H9 (cell line): ENCODE results near the gene DLX1. TPM values are rescaled to one million over a fixed set of nuclear protein-coding genes. Genes with fewer than 3 reads are reported as not detected.

Source experiments
- DNase-seq: peaks from one replicate; pipeline ENCODE4 v3.0.0-alpha.2; 2017
- H2AFZ ChIP-seq: one replicate; pipeline ENCODE4 v1.6.1; 2013; ENCODE audit warnings: mild to moderate bottlenecking, low read length, control low read depth, moderate library complexity
- H2AK5ac ChIP-seq: 2 replicates; pipeline ENCODE4 v1.6.1; 2013; ENCODE audit warnings: low read length, control low read depth, mixed read lengths; ENCODE audit not compliant: insufficient read length
- H2BK120ac ChIP-seq: one replicate; pipeline ENCODE4 v1.6.1; 2013; ENCODE audit warnings: low read depth, mild to moderate bottlenecking, low read length, control low read depth, inconsistent platforms; ENCODE audit not compliant: poor library complexity, severe bottlenecking
- H2BK12ac ChIP-seq: 2 replicates; pipeline ENCODE4 v1.6.1; 2013; ENCODE audit warnings: low read length, control low read depth, mixed read lengths, low read depth; ENCODE audit not compliant: insufficient read length
- H2BK15ac ChIP-seq: 2 replicates; pipeline ENCODE4 v1.6.1; 2013; ENCODE audit warnings: low read depth, low read length, control low read depth
- H2BK20ac ChIP-seq: one replicate; pipeline ENCODE4 v1.6.1; 2013; ENCODE audit warnings: low read depth, mild to moderate bottlenecking, low read length, control low read depth, inconsistent platforms; ENCODE audit not compliant: poor library complexity, severe bottlenecking
- H2BK5ac ChIP-seq: 2 replicates; pipeline ENCODE4 v1.6.1; 2013; ENCODE audit warnings: low read length, control low read depth, mixed read lengths; ENCODE audit not compliant: insufficient read length
- H3K14ac ChIP-seq: 2 replicates; pipeline ENCODE4 v1.6.1; 2013; ENCODE audit warnings: low read length, control low read depth; ENCODE audit not compliant: insufficient read depth
- H3K18ac ChIP-seq: 2 replicates; pipeline ENCODE4 v1.6.1; 2013; ENCODE audit warnings: low read depth, mild to moderate bottlenecking, mixed read lengths, low read length, control low read depth; ENCODE audit not compliant: insufficient read length
- H3K23ac ChIP-seq: 2 replicates; pipeline ENCODE4 v1.6.1; 2013; ENCODE audit warnings: low read length, control low read depth, mixed read lengths, low read depth; ENCODE audit not compliant: insufficient read length
- H3K23me2 ChIP-seq: 2 replicates; pipeline ENCODE4 v1.6.1; 2013; ENCODE audit warnings: low read depth, mild to moderate bottlenecking, mixed read lengths, low read length, control low read depth; ENCODE audit not compliant: insufficient read length, poor library complexity, severe bottlenecking
- H3K27ac ChIP-seq: 2 replicates; pipeline ENCODE4 v1.5.1; 2013; ENCODE audit warnings: low read length, control low read depth, mixed read lengths, low read depth; ENCODE audit not compliant: insufficient read length
- H3K27me3 ChIP-seq: 2 replicates; pipeline ENCODE4 v1.6.1; 2013; ENCODE audit warnings: low read length, control low read depth, inconsistent platforms; ENCODE audit not compliant: insufficient read depth
- H3K4ac ChIP-seq: 2 replicates; pipeline ENCODE4 v1.6.1; 2013; ENCODE audit warnings: low read depth, mild to moderate bottlenecking, control low read depth, inconsistent platforms, low read length, moderate library complexity
- H3K4me1 ChIP-seq: 2 replicates; pipeline ENCODE4 v1.6.1; 2013; ENCODE audit warnings: low read length, control low read depth, inconsistent platforms; ENCODE audit not compliant: insufficient read depth
- H3K4me2 ChIP-seq: 2 replicates; pipeline ENCODE4 v1.6.1; 2013; ENCODE audit warnings: low read length, control low read depth, mixed read lengths; ENCODE audit not compliant: insufficient read length, insufficient read depth
- H3K56ac ChIP-seq: 2 replicates; pipeline ENCODE4 v1.6.1; 2013; ENCODE audit warnings: low read depth, mild to moderate bottlenecking, mixed read lengths, low read length, control low read depth; ENCODE audit not compliant: insufficient read length
- H3K79me1 ChIP-seq: 2 replicates; pipeline ENCODE4 v1.6.1; 2013; ENCODE audit warnings: low read depth, mild to moderate bottlenecking, moderate library complexity, low read length, control low read depth, inconsistent platforms; ENCODE audit not compliant: insufficient read depth, poor library complexity, severe bottlenecking
- H3K79me2 ChIP-seq: 2 replicates; pipeline ENCODE4 v1.6.1; 2013; ENCODE audit warnings: low read length, control low read depth, inconsistent platforms; ENCODE audit not compliant: insufficient read depth
- H3K9ac ChIP-seq: 2 replicates; pipeline ENCODE4 v1.6.1; 2013; ENCODE audit warnings: low read length, control low read depth, mixed read lengths; ENCODE audit not compliant: insufficient read length; ENCODE audit errors: extremely low read depth
- H3K9me3 ChIP-seq: one replicate; pipeline ENCODE4 v1.6.1; 2013; ENCODE audit warnings: low read depth, low read length, inconsistent platforms; ENCODE audit not compliant: control insufficient read depth
- H3T11ph ChIP-seq: one replicate; pipeline ENCODE4 v1.6.1; 2013; ENCODE audit warnings: mild to moderate bottlenecking, low read length, control low read depth, inconsistent platforms
- H4K20me1 ChIP-seq: one replicate; pipeline ENCODE4 v1.6.1; 2013; ENCODE audit not compliant: control insufficient read depth, insufficient read length, insufficient read depth
- H4K5ac ChIP-seq: 2 replicates; pipeline ENCODE4 v1.6.1; 2013; ENCODE audit warnings: low read depth, mild to moderate bottlenecking, mixed read lengths, low read length, control low read depth; ENCODE audit not compliant: insufficient read length
- H4K8ac ChIP-seq: replicated peaks from 2 replicates; pipeline ENCODE4 v1.6.1; 2013; ENCODE audit warnings: low read length, control low read depth, mixed read lengths, low read depth; ENCODE audit not compliant: insufficient read length
- H4K91ac ChIP-seq: 2 replicates; pipeline ENCODE4 v1.6.1; 2013; ENCODE audit warnings: low read depth, mild to moderate bottlenecking, moderate library complexity, mixed read lengths, low read length, control low read depth; ENCODE audit not compliant: insufficient read length
- H3K27ac Mint-ChIP-seq, 3 experiments: 2 replicates in 2 of 3; 3 replicates in 1 of 3; pipeline ENCODE4 v1.8.0; 2020 to 2021; ENCODE audit warnings: mixed read lengths in 3 of 3, mild to moderate bottlenecking in 1 of 3, moderate library complexity in 1 of 3
- H3K27me3 Mint-ChIP-seq: 2 replicates; pipeline ENCODE4 v1.8.0; 2021; ENCODE audit warnings: low read depth, mild to moderate bottlenecking, moderate library complexity, mixed read lengths
- H3K36me3 Mint-ChIP-seq, 3 experiments: 2 replicates in 2 of 3; 3 replicates in 1 of 3; pipeline ENCODE4 v1.8.0; 2020 to 2021; ENCODE audit warnings: low read depth in 3 of 3, mixed read lengths in 3 of 3; ENCODE audit not compliant: insufficient read depth in 1 of 3
- H3K4me1 Mint-ChIP-seq, 2 experiments: 2 replicates each; pipeline ENCODE4 v1.8.0; 2020; ENCODE audit warnings: mixed read lengths in 2 of 2
- H3K4me3 Mint-ChIP-seq, 2 experiments: 2 replicates in 1 of 2; 3 replicates in 1 of 2; pipeline ENCODE4 v1.8.0; 2020 to 2021; ENCODE audit warnings: mild to moderate bottlenecking in 2 of 2, mixed read lengths in 2 of 2, moderate library complexity in 1 of 2
- H3K9me3 Mint-ChIP-seq, 2 experiments: 2 replicates in 1 of 2; 3 replicates in 1 of 2; pipeline ENCODE4 v1.8.0; 2020; ENCODE audit warnings: mild to moderate bottlenecking in 2 of 2, mixed read lengths in 2 of 2, moderate library complexity in 1 of 2
- CTCF ChIP-seq: fragments of 200-600 bp; sonication (generic); conservative IDR thresholded peaks from 3 replicates; pipeline ENCODE4 v1.8.0; 2021; ENCODE audit warnings: antibody characterized with exemption, mild to moderate bottlenecking
- WGBS: extraction: QIAGEN DNeasy Blood & Tissue Kit; methylation state at CpG from one replicate; pipeline ENCODE4 v1.1.7; 2013; ENCODE audit warnings: missing lambda C conversion rate, low lambda C conversion rate, mixed read lengths; ENCODE audit not compliant: insufficient read length; ENCODE audit errors: extremely low coverage; 5-methylcytosine and 5-hydroxymethylcytosine counted together
- total RNA-seq: library from RNA; stranded (reverse); gene quantifications from 2 replicates; pipeline ENCODE4 v1.2.1, GENCODE V29; 2021

The DLX1 gene
- total RNA-seq, 1 experiment from 2014 or later: not detected

GRCh38 chr2:172046080-172046678 is 39.1 kb upstream of the DLX1 start:
- H3K27me3 Mint-ChIP-seq: no peaks in the 10 kb centered on the region
- Histone ChIP-seq H4K91ac (no peak overlapping the region), H3K79me2 (no peaks in the 10 kb centered on the region), H2AFZ (no peak overlapping the region), H3K27ac (no peak overlapping the region), H3K4me2 (no peak overlapping the region), H3K9me3 (no peaks in the 10 kb centered on the region), H4K5ac (no peak overlapping the region), H3K9ac (no peak overlapping the region), H3K4me1 (no peaks in the 10 kb centered on the region), H2BK12ac (no peak overlapping the region), H3K23ac (no peak overlapping the region), H3T11ph (no peak overlapping the region), H4K8ac (no peak overlapping the region), H3K27me3 (no peaks in the 10 kb centered on the region), H3K56ac (no peak overlapping the region), H2BK15ac (no peak overlapping the region), H4K20me1 (no peaks in the 10 kb centered on the region), H2BK20ac (no peak overlapping the region), H2BK5ac (no peak overlapping the region), H3K18ac (no peak overlapping the region), H3K4ac (no peak overlapping the region), H2AK5ac (no peak overlapping the region), H2BK120ac (no peak overlapping the region), H3K79me1 (no peaks in the 10 kb centered on the region), H3K23me2 (no peaks in the 10 kb centered on the region), H3K14ac (no peak overlapping the region)
- no peaks in the 10 kb centered on the region for H3K4me1 Mint-ChIP-seq
- H3K9me3 Mint-ChIP-seq: no peaks in the 10 kb centered on the region
- no peaks in the 10 kb centered on the region for H3K36me3 Mint-ChIP-seq
- H3K4me3 Mint-ChIP-seq: no peak overlapping the region
- TF ChIP-seq CTCF: no peak
- WGBS: no CpG with 5 or more reads among the region's 1 CpG
- no peak for DNase-seq
- no peak overlapping the region; a peak in 1 of 7 replicates for H3K27ac Mint-ChIP-seq
